Middle frontal gyrus (tissue), 1 donor: ENCODE data around the gene HBD.

ENCODE experiments used
- DNase-seq: peaks from one replicate; pipeline ENCODE4 v3.0.0-alpha.2; 2015; ENCODE audit warnings: low spot score; ENCODE audit errors: extremely low spot score

HBD gene

GRCh38 chr11:5233307-5233706 lies 976 bp downstream of the HBD start:
- no peak for DNase-seq

- no peak for DNase-seq
These were observed 1.5 kb downstream of the HBD start for GRCh38 chr11:5232821-5233220.

- DNase-seq = no peak
These were observed 2.1 kb downstream of the HBD start for GRCh38 chr11:5232176-5232575.

- no peak for DNase-seq
These were observed 3.2 kb downstream of the HBD start for GRCh38 chr11:5231111-5231510.

- no peak for DNase-seq
These were observed 4.0 kb downstream of the HBD start for GRCh38 chr11:5230266-5230665.

- DNase-seq = no peak
These were observed 4.5 kb downstream of the HBD start for GRCh38 chr11:5229796-5230195.

GRCh38 chr11:5229356-5229755 lies 4.9 kb downstream of the HBD start:
- DNase-seq = no peak

- no peak for DNase-seq
These were observed 6.2 kb downstream of the HBD start for GRCh38 chr11:5228124-5228523.

- DNase-seq = no peak
These were observed 6.6 kb downstream of the HBD start for GRCh38 chr11:5227681-5228080.

GRCh38 chr11:5226732-5227310 lies 7.5 kb downstream of the HBD start, which contains the start of gene HBB:
HBB (minus strand) TSS chr11:5227071; CDS start chr11:5227021, 50 bp downstream.
- no peak for DNase-seq

GRCh38 chr11:5225480-5225871 lies 8.8 kb downstream of the HBD start:
- DNase-seq = no peak

GRCh38 chr11:5224538-5225479 lies 9.5 kb downstream of the HBD start:
- DNase-seq = no peak

GRCh38 chr11:5223686-5224085 lies 10.6 kb downstream of the HBD start:
- no peak for DNase-seq

- DNase-seq = no peak
These were observed 11.1 kb downstream of the HBD start for GRCh38 chr11:5223146-5223545.

- no peak for DNase-seq
These were observed 23.9 kb downstream of the HBD start for GRCh38 chr11:5210376-5210885.

GRCh38 chr11:5204787-5205186 lies 29.5 kb downstream of the HBD start:
- DNase-seq = no peak

- no peak for DNase-seq
These were observed 30.9 kb downstream of the HBD start for GRCh38 chr11:5203366-5203765.

- no peak for DNase-seq
These were observed 33.7 kb downstream of the HBD start, which contains the start of gene OR51V1 for GRCh38 chr11:5200582-5200981. OR51V1 (minus strand) TSS chr11:5200682; CDS start chr11:5200682, 0 bp downstream.

GRCh38 chr11:5198285-5198684 lies 36.0 kb downstream of the HBD start:
- no peak for DNase-seq

GRCh38 chr11:5197536-5197935 lies 36.7 kb downstream of the HBD start:
- DNase-seq = no peak

- no peak for DNase-seq
These were observed 37.6 kb downstream of the HBD start for GRCh38 chr11:5196731-5197130.

GRCh38 chr11:5196067-5196466 lies 38.2 kb downstream of the HBD start:
- no peak for DNase-seq
